ENCODE results near the gene PPP1CC. TPM values are rescaled to one million over a fixed set of nuclear protein-coding genes. Genes with fewer than 3 reads are reported as not detected.

The PPP1CC gene
- 134 to 149 TPM (median 142 TPM) in 5 replicates for total RNA-seq (2022; extraction: Qiagen RNA extraction; ENCODE audit: low read depth)

DNA sequence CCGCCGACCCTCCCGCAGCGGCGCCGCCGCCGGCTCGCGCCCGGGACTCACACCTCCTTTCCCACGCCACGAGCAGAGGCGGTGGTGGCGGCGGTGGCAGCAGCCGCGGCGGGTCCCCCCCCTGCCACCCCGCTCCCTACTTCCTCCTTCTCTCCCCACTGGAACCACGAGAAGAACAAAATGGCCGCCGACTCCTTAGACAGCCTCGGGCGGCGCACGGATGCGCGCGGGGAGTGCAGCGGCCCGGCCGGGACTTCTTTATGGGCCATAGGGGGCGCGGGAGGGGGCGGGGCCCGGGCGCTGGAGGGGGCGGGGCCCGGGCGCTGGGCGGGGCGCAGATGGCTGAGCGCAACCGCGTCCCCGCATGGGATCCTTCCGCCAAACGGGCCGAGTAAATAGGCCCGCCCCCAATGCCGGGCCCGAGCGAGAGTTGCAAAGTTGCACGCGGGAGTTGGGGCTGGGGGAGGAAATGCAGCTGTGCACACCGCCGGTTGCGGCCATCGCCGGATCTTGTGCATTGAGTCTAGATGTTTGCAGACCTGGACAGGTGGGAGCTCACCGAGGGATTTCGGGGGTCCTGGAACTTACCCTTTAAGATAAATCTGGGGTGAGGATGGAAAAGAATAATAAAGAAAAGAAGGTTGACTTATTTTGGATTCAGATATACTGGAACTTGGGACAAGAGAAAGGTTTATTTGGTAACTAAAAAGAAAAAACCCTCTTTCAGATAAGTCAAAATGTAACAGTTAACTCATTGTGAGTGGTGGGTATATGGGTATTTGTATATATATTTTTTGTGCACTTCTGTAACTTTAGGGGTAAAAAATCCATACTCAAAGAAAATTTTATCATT lies at the start of gene PPP1CC:
PPP1CC (minus strand) TSS at position 174 of the 853 bp plus-strand sequence. CDS start 184 bp downstream, outside the sequence.

DNA sequence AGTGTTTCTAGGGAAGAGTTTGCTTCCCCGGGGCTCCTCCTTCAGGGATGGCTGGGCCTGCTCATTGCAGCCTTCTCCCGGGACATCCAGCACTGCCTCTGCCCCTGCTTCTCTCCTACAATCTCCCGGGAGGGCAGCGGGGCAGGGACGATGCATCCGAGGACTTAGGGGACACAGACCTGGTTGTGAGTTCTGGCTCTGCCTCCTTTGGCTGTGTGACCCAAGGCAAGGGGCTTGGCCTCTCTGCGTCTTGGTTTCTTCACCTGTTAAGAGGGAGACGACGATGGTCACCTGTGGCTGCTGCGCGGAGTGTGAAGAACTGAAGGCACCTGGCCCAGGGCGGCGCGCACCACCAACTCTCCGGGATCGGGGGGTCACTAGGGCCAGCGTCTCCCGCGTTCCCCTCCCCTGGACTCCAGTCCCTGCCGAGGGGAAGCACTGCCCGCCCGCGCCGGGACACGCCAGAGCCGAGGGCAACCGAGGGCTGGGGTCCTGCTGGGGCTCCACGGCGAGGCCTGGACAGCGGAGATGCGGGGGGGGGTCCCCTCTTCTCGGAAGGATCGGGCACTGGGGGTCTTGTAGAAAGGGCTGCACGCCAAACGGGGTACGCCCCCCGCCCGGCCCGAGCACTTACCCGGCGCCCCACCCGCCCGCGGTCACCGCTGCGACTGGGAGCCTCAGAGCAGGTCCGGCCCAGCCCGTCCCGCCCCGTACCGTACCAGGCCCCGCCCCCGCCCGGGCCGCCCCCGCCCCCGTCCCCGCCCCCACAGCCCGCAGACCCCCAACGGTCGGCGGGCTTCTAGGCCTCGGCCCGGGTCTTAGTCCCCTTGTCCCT lies 54.0 kb downstream of the PPP1CC start, which contains the start of gene HVCN1:
HVCN1 (minus strand) TSS at position 670 of the 835 bp plus-strand sequence. CDS start 5,870 bp downstream, outside the sequence.

Other genes with a start within 250 kb of the PPP1CC start
- 137 to 162 TPM (median 151 TPM) in 5 replicates for gene VPS29, start 240.8 kb downstream of the PPP1CC start, total RNA-seq (2022; extraction: Qiagen RNA extraction; ENCODE audit: low read depth)
- gene RAD9B, start 240.6 kb downstream of the PPP1CC start, total RNA-seq (2022; extraction: Qiagen RNA extraction; ENCODE audit: low read depth) = 0.20 to 0.53 TPM (median 0.27 TPM) in 4 of 5 replicates, not detected in the other
- 17.5 to 20.1 TPM (median 18.5 TPM) in 5 replicates for gene PPTC7, start 159.6 kb downstream of the PPP1CC start, total RNA-seq (2022; extraction: Qiagen RNA extraction; ENCODE audit: low read depth)
- 28.1 to 32.8 TPM (median 30.8 TPM) in 5 replicates for gene TCTN1, start 128.8 kb downstream of the PPP1CC start, total RNA-seq (2022; extraction: Qiagen RNA extraction; ENCODE audit: low read depth)
- 0.17 to 0.93 TPM (median 0.63 TPM) in 5 replicates for gene HVCN1, start 53.8 kb downstream of the PPP1CC start, total RNA-seq (2022; extraction: Qiagen RNA extraction; ENCODE audit: low read depth)
- gene CCDC63, start 104.1 kb upstream of the PPP1CC start, total RNA-seq (2022; extraction: Qiagen RNA extraction; ENCODE audit: low read depth) = 0.06 TPM in 1 of 5 replicates, not detected in the others
- gene MYL2, start 177.7 kb upstream of the PPP1CC start, total RNA-seq (2022; extraction: Qiagen RNA extraction; ENCODE audit: low read depth) = not detected in 5 replicates